SK-N-MC (cell line): ENCODE measurements around the gene OXSM.

Experiments
- DNase-seq: peaks from one replicate; pipeline ENCODE4 v3.0.0-alpha.2; 2011; ENCODE audit warnings: low read depth, low spot score
- H3K27ac ChIP-seq: fragments of 200-600 bp; sonication (generic); 2 replicates; pipeline ENCODE4 v1.5.1; 2016; ENCODE audit warnings: mixed run types
- H3K36me3 ChIP-seq: fragments of 200-600 bp; sonication (generic); 2 replicates; pipeline ENCODE4 v1.6.1; 2017; ENCODE audit warnings: antibody characterized with exemption, low read length, mixed read lengths; ENCODE audit not compliant: insufficient read depth
- H3K4me3 ChIP-seq: fragments of 200-600 bp; sonication (generic); 2 replicates; pipeline ENCODE4 v1.5.1; 2016
- H3K9ac ChIP-seq: fragments of 200-600 bp; sonication (generic); 2 replicates; pipeline ENCODE4 v1.8.0; 2017; ENCODE audit warnings: mixed run types, mixed read lengths; ENCODE audit not compliant: insufficient read length
- H3K9me3 ChIP-seq: fragments of 200-600 bp; sonication (generic); 2 replicates; pipeline ENCODE4 v1.6.1; 2017; ENCODE audit warnings: low read depth, mild to moderate bottlenecking, antibody characterized with exemption, low read length, moderate library complexity, mixed read lengths
- EZH2 ChIP-seq: fragments of 200-600 bp; sonication (generic); IDR thresholded peaks from one replicate; pipeline ENCODE4 v1.6.1; 2017; ENCODE audit warnings: antibody characterized with exemption
- FOXP2 ChIP-seq: optimal IDR thresholded peaks from 2 replicates; pipeline ENCODE3; 2011; ENCODE audit warnings: mild to moderate bottlenecking, moderate library complexity; ENCODE audit not compliant: insufficient read depth; ENCODE audit errors: extremely low read length, control extremely low read depth
- POLR2AphosphoS5 ChIP-seq: IDR thresholded peaks from 2 replicates; pipeline ENCODE4 v1.6.1; 2012; ENCODE audit warnings: mild to moderate bottlenecking, low read depth, low read length, borderline replicate concordance

Gene OXSM

DNA sequence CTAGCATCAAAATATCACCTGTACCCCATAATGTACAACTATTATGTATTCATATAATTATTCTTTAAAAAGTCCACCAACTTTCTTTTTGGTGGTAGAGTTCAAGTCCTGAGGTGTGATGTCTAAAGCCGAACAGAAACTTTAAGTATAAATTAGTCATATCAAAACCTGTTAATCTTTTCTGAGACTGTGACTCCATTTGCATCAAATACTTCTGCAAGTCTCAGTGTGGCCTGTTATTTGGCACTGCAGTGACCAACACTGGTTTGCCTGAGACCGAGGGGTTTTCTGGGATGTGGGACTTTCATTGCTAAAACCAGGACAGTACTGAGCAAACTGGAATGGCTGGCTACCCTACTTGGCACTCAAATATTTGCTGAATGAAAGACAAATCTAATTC, 14.0 kb upstream of the OXSM start:
- no peak for TF ChIP-seq FOXP2
- TF ChIP-seq EZH2, result no peak
- TF ChIP-seq POLR2AphosphoS5, result no peak
- H3K27ac ChIP-seq, result no peak overlapping the region
- DNase-seq, result no peak
- H3K9me3 ChIP-seq, result no peaks in the 10 kb centered on the region
- H3K36me3 ChIP-seq, result peaks cover 21% of the 10 kb centered on the region; the same call in 1 of the 2 replicates
- H3K4me3 ChIP-seq, result no peak overlapping the region
- no peak overlapping the region for H3K9ac ChIP-seq

DNA sequence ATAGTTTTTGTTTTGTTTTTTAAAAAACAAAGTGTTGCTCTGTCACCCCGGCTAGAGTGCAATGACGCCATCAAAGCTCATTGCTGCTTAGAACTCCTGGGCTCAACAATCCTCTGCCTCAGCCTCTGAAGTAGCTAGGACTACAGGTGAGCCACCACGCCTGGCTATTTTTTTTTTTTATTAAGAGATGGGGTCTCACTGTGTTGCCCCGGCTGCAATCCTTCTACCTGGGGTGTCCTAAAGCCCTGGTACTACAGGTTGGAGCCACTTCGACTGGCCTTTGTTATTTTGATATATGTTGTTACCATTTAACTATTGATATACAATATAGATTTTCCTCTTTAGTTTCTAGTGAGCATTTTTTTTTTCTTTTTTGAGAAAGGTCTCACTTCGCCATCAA, 9.3 kb upstream of the OXSM start:
- no peak for TF ChIP-seq POLR2AphosphoS5
- TF ChIP-seq EZH2, result no peak
- no peak for TF ChIP-seq FOXP2
- H3K9ac ChIP-seq, result no peak overlapping the region
- no peak for DNase-seq
- H3K36me3 ChIP-seq, result peaks cover 12% of the 10 kb centered on the region; the same call in 1 of the 2 replicates
- H3K4me3 ChIP-seq, result no peak overlapping the region
- no peak overlapping the region for H3K27ac ChIP-seq
- no peaks in the 10 kb centered on the region for H3K9me3 ChIP-seq

DNA sequence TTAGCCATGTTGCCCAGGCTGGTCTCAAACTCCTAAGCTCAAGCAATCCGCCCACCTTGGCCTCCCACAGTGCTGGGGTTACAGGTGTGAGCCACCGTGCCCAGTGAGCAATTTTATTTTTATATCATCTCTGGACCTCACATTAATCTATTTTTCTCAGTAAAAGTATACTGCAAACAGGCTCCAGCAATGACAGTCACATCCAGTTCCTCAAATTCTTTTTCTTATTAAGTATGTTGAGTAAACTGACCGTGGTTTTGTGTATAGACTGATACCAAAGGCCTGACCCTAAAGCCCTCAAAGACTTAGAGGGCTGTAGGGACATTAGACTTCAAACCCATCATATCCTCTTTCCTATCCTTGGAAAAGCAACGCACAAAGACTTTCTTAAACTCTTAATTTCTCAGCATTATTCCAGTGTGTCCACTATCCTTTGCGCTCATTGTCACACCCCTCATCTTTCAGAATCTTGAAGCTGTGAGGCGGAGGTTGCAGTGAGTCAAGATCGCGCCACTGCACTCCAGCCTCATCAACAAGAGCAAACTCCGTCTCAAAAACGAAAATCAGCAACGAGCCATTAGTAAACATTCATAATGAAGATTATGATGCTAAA, 8.6 kb upstream of the OXSM start:
- Histone ChIP-seq H3K4me3 (no peak overlapping the region), H3K9ac (no peak overlapping the region), H3K9me3 (no peaks in the 10 kb centered on the region), H3K27ac (no peak overlapping the region), H3K36me3 (peaks cover 9% of the 10 kb centered on the region; the same call in 1 of the 2 replicates)
- TF ChIP-seq POLR2AphosphoS5 (no peak), FOXP2 (no peak), EZH2 (no peak)
- no peak for DNase-seq

DNA sequence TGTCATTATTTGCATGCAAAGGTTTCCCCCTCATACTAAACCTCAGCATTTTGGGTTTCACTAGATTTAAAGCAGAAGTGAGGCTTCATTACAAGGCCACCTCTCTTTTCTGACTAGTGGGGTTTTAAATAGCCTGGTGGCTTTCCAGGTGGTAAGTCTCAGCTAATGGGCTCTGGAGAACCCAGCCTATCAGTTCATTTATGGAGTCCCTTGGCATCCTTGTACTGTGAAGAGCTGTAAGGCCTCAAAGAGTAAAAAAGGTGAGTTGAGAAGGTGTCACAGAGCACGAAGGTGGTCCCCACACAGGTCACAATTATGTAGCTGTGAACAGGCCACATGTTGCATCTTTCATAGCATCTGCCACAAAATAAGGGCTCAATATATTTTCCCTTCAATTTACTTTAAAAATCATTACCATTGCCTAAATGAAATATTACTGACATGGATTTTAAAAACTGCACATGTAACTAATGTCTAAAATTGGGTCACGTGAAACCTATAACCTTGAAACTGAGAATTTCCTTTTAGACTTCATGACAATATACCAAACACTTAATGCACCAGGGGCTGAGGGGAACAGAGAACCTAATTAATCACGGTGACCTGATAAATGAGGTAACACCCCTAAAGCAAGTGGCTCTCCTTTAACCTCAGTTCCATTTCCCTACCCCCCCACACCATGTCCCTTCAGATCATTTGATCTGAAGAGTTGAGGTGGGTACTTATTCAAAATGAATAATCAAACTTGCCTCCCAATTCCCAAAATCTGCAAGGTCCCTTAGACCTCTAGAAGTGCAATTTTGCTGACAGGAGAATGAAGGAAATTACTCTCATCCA, 7.9 kb upstream of the OXSM start:
- Histone ChIP-seq H3K27ac (no peak overlapping the region), H3K9me3 (no peaks in the 10 kb centered on the region), H3K4me3 (peak overlapping the region; percentile 82), H3K9ac (peak overlapping the region; percentile 68), H3K36me3 (0 out of 2 replicates have a peak, but pooled peaks cover 5% of the 10 kb centered on the region)
- no peak for DNase-seq
- no peak for TF ChIP-seq EZH2
- no peak for TF ChIP-seq POLR2AphosphoS5
- no peak for TF ChIP-seq FOXP2

DNA sequence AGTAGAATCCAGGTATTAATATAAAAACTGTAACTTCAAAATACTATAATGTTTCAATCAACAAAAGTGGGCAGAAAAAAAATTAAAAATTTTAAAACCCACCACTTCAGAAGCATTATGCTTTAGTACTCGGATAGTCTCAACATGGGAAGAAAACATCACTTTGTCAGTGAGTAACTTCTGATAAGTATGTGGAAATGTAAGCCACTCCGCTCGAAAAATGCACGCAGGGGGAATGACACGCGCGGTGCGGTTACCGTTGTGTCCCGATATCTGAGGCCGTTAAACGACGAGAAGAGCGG, 7.3 kb upstream of the OXSM start:
- no peak overlapping the region for H3K27ac ChIP-seq
- DNase-seq, result no peak
- no peaks in the 10 kb centered on the region for H3K9me3 ChIP-seq
- TF ChIP-seq EZH2 (no peak), FOXP2 (no peak), POLR2AphosphoS5 (no peak)
- H3K4me3 ChIP-seq, result peak overlapping the region; percentile 82
- 0 out of 2 replicates have a peak, but pooled peaks cover 1% of the 10 kb centered on the region for H3K36me3 ChIP-seq
- H3K9ac ChIP-seq, result peak overlapping the region; percentile 68

DNA sequence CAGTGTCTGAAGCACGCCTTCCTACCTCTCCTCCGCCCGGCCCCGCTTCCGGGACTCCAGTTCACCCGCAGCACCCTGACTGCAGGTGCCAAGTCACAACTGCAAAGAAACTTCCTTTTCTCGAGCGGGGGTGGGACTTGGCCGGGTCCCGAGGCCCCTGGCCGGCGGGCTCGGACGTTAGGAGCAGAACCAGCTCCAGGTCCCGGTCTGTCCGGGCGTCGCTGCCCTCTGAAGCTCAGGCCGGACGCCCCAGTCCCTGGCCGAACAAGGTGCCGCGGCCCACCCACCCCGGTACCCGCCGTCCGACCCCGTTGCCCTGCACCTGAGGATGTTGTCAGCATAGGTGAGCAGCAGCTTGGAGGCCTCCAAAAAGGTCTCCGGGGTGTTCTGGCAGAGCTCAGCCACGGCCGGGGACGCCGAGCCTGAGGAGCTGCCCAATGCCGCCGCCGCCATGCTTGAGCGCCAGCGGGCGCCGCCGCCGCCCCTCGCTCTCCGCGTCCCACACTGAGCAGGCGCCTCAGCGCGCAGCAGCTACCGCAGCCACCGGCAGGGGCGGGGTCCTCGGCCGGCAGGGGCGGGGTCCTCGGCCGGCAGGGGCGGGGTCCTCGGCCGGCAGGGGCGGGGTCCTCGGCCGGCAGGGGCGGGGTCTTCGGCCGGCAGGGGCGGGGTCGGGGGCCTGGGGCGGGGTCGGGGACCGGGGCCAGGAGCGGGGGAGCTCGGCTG, 6.8 kb upstream of the OXSM start, which contains the start of gene NGLY1:
Gene NGLY1, minus strand, starts transcription at position 506 of the 723 bp plus-strand sequence. Its CDS starts 53 bp downstream, at position 453.
- peak within 1 kb of the TSS; percentile 68 for H3K9ac ChIP-seq
- peak within 1 kb of the TSS; percentile 82 for H3K4me3 ChIP-seq
- H3K9me3 ChIP-seq, result no peaks in the 10 kb centered on the region
- TF ChIP-seq POLR2AphosphoS5 (peak; percentile 86), EZH2 (no peak)
- H3K27ac ChIP-seq, result no peak within 1 kb of the TSS
- H3K36me3 ChIP-seq, result no peaks in the 10 kb centered on the region
- DNase-seq, result no peak

DNA sequence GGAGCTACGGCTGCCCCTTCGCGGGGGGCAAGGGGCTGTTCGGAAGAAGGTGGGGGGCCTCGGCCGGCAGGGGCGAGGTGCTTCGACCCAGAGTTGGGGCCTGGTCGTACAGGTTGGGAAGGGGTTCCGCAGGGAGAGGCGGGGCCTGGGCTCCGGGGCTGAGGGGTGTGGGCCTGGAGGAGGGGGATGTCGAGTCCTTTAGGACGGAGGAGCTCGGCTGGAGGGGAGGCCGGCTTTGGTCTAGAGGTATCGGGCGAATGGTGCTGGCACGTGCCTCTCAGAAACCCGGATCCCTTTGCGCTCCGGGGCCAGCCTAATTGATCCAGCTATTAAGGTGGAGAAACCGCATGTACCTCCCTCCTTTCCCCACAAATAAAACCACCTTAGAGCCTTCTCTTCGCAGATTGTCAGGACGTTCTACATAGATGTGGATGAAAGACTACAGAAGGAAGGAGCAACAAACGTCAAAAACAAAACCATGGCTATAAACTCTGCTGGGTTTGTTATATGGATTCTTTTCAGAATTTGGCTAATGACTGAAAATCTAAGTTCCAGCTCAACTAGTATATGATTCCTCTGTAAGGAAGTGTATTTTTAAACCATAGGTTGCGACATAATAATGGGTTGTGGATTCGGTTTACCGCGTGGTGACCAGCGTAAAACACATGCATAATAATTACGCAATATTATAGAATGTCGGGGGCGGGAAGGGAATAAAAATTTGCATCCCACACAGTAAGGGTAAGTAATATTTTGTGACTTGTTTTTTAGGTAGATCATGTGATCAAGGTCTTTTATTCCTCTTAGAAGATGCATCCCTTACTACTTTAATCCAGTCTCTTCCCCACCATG, 6.0 kb upstream of the OXSM start:
- H3K36me3 ChIP-seq, result no peaks in the 10 kb centered on the region
- peak overlapping the region; percentile 49 for H3K9ac ChIP-seq
- H3K9me3 ChIP-seq, result no peaks in the 10 kb centered on the region
- TF ChIP-seq POLR2AphosphoS5 (no peak), FOXP2 (no peak), EZH2 (no peak)
- H3K4me3 ChIP-seq, result peak overlapping the region; percentile 82
- no peak for DNase-seq
- H3K27ac ChIP-seq, result no peak overlapping the region

DNA sequence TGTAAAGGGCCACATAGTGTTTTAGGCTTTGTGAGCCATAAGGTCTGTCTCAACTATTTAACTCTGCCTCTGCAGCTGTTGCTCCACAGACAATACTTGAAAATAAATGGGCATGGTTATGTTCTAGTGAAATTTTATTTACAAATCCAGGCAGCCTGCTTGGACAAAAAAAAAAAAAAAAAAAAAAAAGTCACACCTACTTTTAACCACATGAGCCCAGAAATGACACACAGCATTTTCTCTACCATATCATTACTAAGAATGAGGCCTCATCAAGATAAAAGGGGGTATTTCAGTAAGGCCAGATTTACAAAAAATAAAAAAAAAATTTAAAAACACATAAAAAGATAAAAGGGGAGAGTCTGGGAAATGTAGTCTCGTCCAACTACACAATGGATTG, 4.9 kb upstream of the OXSM start:
- DNase-seq, result no peak

More for the DNA sequence above, 4.9 kb upstream of the OXSM start:
- H3K9ac ChIP-seq, result no peak overlapping the region
- H3K9me3 ChIP-seq, result no peaks in the 10 kb centered on the region
- TF ChIP-seq POLR2AphosphoS5 (no peak), EZH2 (no peak), FOXP2 (no peak)
- H3K27ac ChIP-seq, result no peak overlapping the region
- no peaks in the 10 kb centered on the region for H3K36me3 ChIP-seq
- H3K4me3 ChIP-seq, result no peak overlapping the region
